ENCODE measurements around the gene CNTN5.

DNA sequence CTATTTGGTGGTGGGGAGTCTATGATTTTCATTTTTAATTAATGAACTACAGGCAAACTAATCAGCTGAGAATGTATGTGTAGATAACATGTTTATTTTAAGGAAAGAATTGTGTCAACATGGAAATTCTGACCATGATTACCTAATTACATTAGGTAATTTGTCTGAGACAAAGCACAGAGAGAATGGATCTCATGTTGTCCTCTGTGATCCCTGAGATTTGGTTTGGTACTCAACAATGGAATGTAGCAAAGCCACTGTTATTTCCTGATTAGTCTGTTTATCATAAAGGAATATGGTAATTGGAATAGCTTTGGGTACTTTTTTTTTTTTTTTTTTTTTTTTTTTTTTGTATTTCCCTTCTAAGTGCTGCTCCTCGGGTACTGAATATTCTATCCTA, 947.6 kb downstream of the CNTN5 start:
- TF ChIP-seq, protein P1, sequence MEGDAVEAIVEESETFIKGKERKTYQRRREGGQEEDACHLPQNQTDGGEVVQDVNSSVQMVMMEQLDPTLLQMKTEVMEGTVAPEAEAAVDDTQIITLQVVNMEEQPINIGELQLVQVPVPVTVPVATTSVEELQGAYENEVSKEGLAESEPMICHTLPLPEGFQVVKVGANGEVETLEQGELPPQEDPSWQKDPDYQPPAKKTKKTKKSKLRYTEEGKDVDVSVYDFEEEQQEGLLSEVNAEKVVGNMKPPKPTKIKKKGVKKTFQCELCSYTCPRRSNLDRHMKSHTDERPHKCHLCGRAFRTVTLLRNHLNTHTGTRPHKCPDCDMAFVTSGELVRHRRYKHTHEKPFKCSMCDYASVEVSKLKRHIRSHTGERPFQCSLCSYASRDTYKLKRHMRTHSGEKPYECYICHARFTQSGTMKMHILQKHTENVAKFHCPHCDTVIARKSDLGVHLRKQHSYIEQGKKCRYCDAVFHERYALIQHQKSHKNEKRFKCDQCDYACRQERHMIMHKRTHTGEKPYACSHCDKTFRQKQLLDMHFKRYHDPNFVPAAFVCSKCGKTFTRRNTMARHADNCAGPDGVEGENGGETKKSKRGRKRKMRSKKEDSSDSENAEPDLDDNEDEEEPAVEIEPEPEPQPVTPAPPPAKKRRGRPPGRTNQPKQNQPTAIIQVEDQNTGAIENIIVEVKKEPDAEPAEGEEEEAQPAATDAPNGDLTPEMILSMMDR (conservative IDR thresholded peaks at IDR 0.05; ENCODE audit: low read depth, low read length), result no peak
- TF ChIP-seq EZH2phosphoT487 (IDR thresholded peaks at IDR 0.05; ENCODE audit: borderline replicate concordance, low read length), result no peak
